Activated CD8-positive, alpha-beta T cell treated with anti-CD3 and anti-CD28 coated beads for 36 hours (primary cell): ENCODE measurements around the gene SDS. TPM values are rescaled to one million over a fixed set of nuclear protein-coding genes. Genes with fewer than 3 reads are reported as not detected.

ENCODE experiments used
- ATAC-seq: fragments of 200-7000 bp; cut with Tn5 transposase; one replicate; pipeline ENCODE4 v1.10.0; 2021; ENCODE audit warnings: mild to moderate bottlenecking, moderate library complexity
- CTCF ChIA-PET: fragments of 350-600 bp; sonication (Branson Sonifier 250); formaldehyde crosslinking; loops from one replicate; lab custom pipeline; 2021; ENCODE audit warnings: antibody characterized with exemption; lab: Charles Lee
- POLR2A ChIA-PET: fragments of 350-600 bp; sonication (Branson Sonifier 250); formaldehyde crosslinking; loops from one replicate; lab custom pipeline; 2021; ENCODE audit warnings: antibody characterized with exemption; lab: Charles Lee
- DNase-seq: peaks from one replicate; pipeline ENCODE4 v3.0.0-alpha.2; 2020
- H3K27ac Mint-ChIP-seq: one replicate; pipeline ENCODE4 v1.8.0; 2021; ENCODE audit warnings: mild to moderate bottlenecking, mixed read lengths
- H3K27me3 Mint-ChIP-seq: one replicate; pipeline ENCODE4 v1.8.0; 2021; ENCODE audit warnings: mixed read lengths
- H3K36me3 Mint-ChIP-seq: one replicate; pipeline ENCODE4 v1.8.0; 2021; ENCODE audit warnings: low read depth, mixed read lengths
- H3K4me1 Mint-ChIP-seq: one replicate; pipeline ENCODE4 v1.8.0; 2021; ENCODE audit warnings: low read depth, mixed read lengths
- H3K4me3 Mint-ChIP-seq: one replicate; pipeline ENCODE4 v1.8.0; 2021; ENCODE audit warnings: mild to moderate bottlenecking, moderate library complexity, mixed read lengths
- H3K9me3 Mint-ChIP-seq: one replicate; pipeline ENCODE4 v1.8.0; 2021; ENCODE audit warnings: mixed read lengths
- CTCF ChIP-seq: fragments of 200-600 bp; IDR thresholded peaks from one replicate; pipeline ENCODE4 v1.8.0; 2022; ENCODE audit warnings: antibody characterized with exemption, mild to moderate bottlenecking
- intact Hi-C: fragments of 100-400 bp; cut with micrococcal nuclease; formaldehyde crosslinking; loops from one replicate; pipeline ENCODE4 v1.10.0; 2022
- total RNA-seq, 2 experiments: library from RNA; stranded (reverse); gene quantifications; one replicate each; pipeline ENCODE4 v1.2.3, GENCODE V29; 2021

SDS gene
- total RNA-seq, 2 experiments from 2014 or later, result not detected

GRCh38 chr12:113370923-113371682 is 32.6 kb downstream of the SDS start:
- Mint-ChIP-seq H3K9me3 (no peaks in the 10 kb centered on the region), H3K27me3 (no peaks in the 10 kb centered on the region), H3K27ac (no peak overlapping the region), H3K4me1 (no peaks in the 10 kb centered on the region), H3K4me3 (no peak overlapping the region), H3K36me3 (peaks cover 16% of the 10 kb centered on the region)
- ATAC-seq (no peak), DNase-seq (no peak)
- ChIA-PET POLR2A (no interaction called here), CTCF (no interaction called here)
- intact Hi-C loops, result no loop called here
- no peak for TF ChIP-seq CTCF

- CTCF ChIA-PET, result interaction anchor here (1.5 kb wide), 1 partner anchor 56 kb away, joined by 4 read pairs; no protein-coding TSS in a partner anchor
- POLR2A ChIA-PET, result no interaction called here
- Mint-ChIP-seq H3K4me1 (no peaks in the 10 kb centered on the region), H3K27ac (no peak overlapping the region), H3K9me3 (no peaks in the 10 kb centered on the region), H3K27me3 (no peaks in the 10 kb centered on the region), H3K36me3 (peaks cover 16% of the 10 kb centered on the region), H3K4me3 (no peak overlapping the region)
- ATAC-seq, result no peak
- no peak for DNase-seq
- no peak for TF ChIP-seq CTCF
- intact Hi-C loops, result no loop called here
Measured at GRCh38 chr12:113369391-113369985, 34.2 kb downstream of the SDS start.

GRCh38 chr12:113368331-113368730 is 35.4 kb downstream of the SDS start:
- TF ChIP-seq CTCF, result no peak

GRCh38 chr12:113366827-113367226 is 36.9 kb downstream of the SDS start:
- CTCF ChIA-PET, result no interaction called here
- POLR2A ChIA-PET, result no interaction called here
- DNase-seq (no peak), ATAC-seq (no peak)
- Mint-ChIP-seq H3K9me3 (no peaks in the 10 kb centered on the region), H3K27ac (no peak overlapping the region), H3K4me3 (no peak overlapping the region), H3K27me3 (no peaks in the 10 kb centered on the region), H3K36me3 (peaks cover 9% of the 10 kb centered on the region), H3K4me1 (peaks cover under 1% of the 10 kb centered on the region)
- no peak for TF ChIP-seq CTCF
- intact Hi-C loops, result no loop called here

More at GRCh38 chr12:113368331-113368730, 35.4 kb downstream of the SDS start:
- ATAC-seq, result no peak
- H3K4me3 Mint-ChIP-seq, result no peak overlapping the region
- H3K36me3 Mint-ChIP-seq, result peaks cover 14% of the 10 kb centered on the region
- intact Hi-C loops, result no loop called here
- H3K27ac Mint-ChIP-seq, result no peak overlapping the region
- POLR2A ChIA-PET, result no interaction called here
- no peaks in the 10 kb centered on the region for H3K9me3 Mint-ChIP-seq
- no peaks in the 10 kb centered on the region for H3K4me1 Mint-ChIP-seq
- H3K27me3 Mint-ChIP-seq, result no peaks in the 10 kb centered on the region
- no peak for DNase-seq
- CTCF ChIA-PET, result interaction anchor here (1.5 kb wide), 1 partner anchor 57 kb away, joined by 4 read pairs; no protein-coding TSS in a partner anchor
